Activated CD8-positive, alpha-beta memory T cell treated with anti-CD3 and anti-CD28 coated beads, Interleukin-2, amount 50 U/mL, for 4 hours (primary cell): Measurements from ENCODE around the gene PDE4D.

ENCODE experiments used
- DNase-seq: peaks from one replicate; pipeline ENCODE4 v3.0.0-alpha.2; 2020

The PDE4D gene

GRCh38 chr5:59893429-59894227 lies at the start of gene PDE4D:
PDE4D (minus strand) TSS chr5:59893726.
- no peak for DNase-seq

GRCh38 chr5:59937633-59938032 lies 44.1 kb upstream of the PDE4D start:
- no peak for DNase-seq

- no peak for DNase-seq
Observed at GRCh38 chr5:59923465-59923864, 29.9 kb upstream of the PDE4D start.

GRCh38 chr5:59922220-59922619 lies 28.7 kb upstream of the PDE4D start:
- DNase-seq, result no peak

GRCh38 chr5:59921816-59922215 lies 28.3 kb upstream of the PDE4D start:
- no peak for DNase-seq

- DNase-seq, result no peak
Observed at GRCh38 chr5:59919484-59919883, 26.0 kb upstream of the PDE4D start.

- DNase-seq, result no peak
Observed at GRCh38 chr5:59917121-59917520, 23.6 kb upstream of the PDE4D start.

GRCh38 chr5:59905188-59905587 lies 11.7 kb upstream of the PDE4D start:
- DNase-seq, result no peak

- DNase-seq, result no peak
Observed at GRCh38 chr5:59897075-59897474, 3.5 kb upstream of the PDE4D start.

GRCh38 chr5:59891962-59892643 lies 1.4 kb downstream of the PDE4D start:
- no peak for DNase-seq

- DNase-seq, result no peak
Observed at GRCh38 chr5:59887274-59887673, 6.3 kb downstream of the PDE4D start.

- no peak for DNase-seq
Observed at GRCh38 chr5:59874675-59875074, 18.9 kb downstream of the PDE4D start.

- DNase-seq, result no peak
Observed at GRCh38 chr5:59873113-59873512, 20.4 kb downstream of the PDE4D start.

GRCh38 chr5:59866661-59867060 lies 26.9 kb downstream of the PDE4D start:
- DNase-seq, result no peak

GRCh38 chr5:59864718-59865117 lies 28.8 kb downstream of the PDE4D start:
- no peak for DNase-seq

- no peak for DNase-seq
Observed at GRCh38 chr5:59863777-59864176, 29.7 kb downstream of the PDE4D start.

- DNase-seq, result no peak
Observed at GRCh38 chr5:59856358-59856757, 37.2 kb downstream of the PDE4D start.

- DNase-seq, result no peak
Observed at GRCh38 chr5:59850766-59851165, 42.8 kb downstream of the PDE4D start.

- DNase-seq, result no peak
Observed at GRCh38 chr5:59847586-59847985, 45.9 kb downstream of the PDE4D start.

GRCh38 chr5:59845730-59846129 lies 47.8 kb downstream of the PDE4D start:
- no peak for DNase-seq

- DNase-seq, result no peak
Observed at GRCh38 chr5:59843511-59844213, 49.9 kb downstream of the PDE4D start.

- DNase-seq, result no peak
Observed at GRCh38 chr5:59842999-59843398, 50.5 kb downstream of the PDE4D start.

- DNase-seq, result no peak
Observed at GRCh38 chr5:59840200-59840601, 53.3 kb downstream of the PDE4D start.

GRCh38 chr5:59838989-59839388 lies 54.5 kb downstream of the PDE4D start:
- no peak for DNase-seq
